Vagina (tissue), 2 donors: ENCODE results near the gene IFNA7.

Experiments
- CTCF ChIP-seq, 3 experiments: fragments of 450-650 bp in 2 of 3; fragments of 200-600 bp in 1 of 3; sonication (generic) in 1 of 3; IDR thresholded peaks; one replicate each; pipeline ENCODE4 v1.5.1; 2017 to 2019; ENCODE audit warnings: antibody characterized with exemption in 3 of 3, mild to moderate bottlenecking in 2 of 3, moderate library complexity in 2 of 3
- POLR2A ChIP-seq, 2 donors: fragments of 450-650 bp; IDR thresholded peaks; one replicate each; pipeline ENCODE4 v1.6.1; 2017; ENCODE audit warnings: antibody characterized with exemption in 2 of 2, mild to moderate bottlenecking in 2 of 2, moderate library complexity in 2 of 2
- POLR2AphosphoS5 ChIP-seq, 2 donors: sonication (generic); formaldehyde crosslinking; IDR thresholded peaks; one replicate each; pipeline ENCODE4 v1.9.0; 2017; ENCODE audit warnings: antibody characterized with exemption in 2 of 2, mild to moderate bottlenecking in 2 of 2, low read depth in 1 of 2; ENCODE audit not compliant: insufficient read depth in 1 of 2

- TF ChIP-seq CTCF (IDR thresholded peaks at IDR 0.05) (no peak), POLR2AphosphoS5 (IDR thresholded peaks at IDR 0.05; ENCODE audit: insufficient read depth in 1 of 2, low read depth in 1 of 2) (no peak), POLR2A (IDR thresholded peaks at IDR 0.05) (no peak)
Observed at GRCh38 chr9:21174671-21175070, 27.3 kb downstream of the IFNA7 start.
